Nephron progenitor cell (in vitro differentiated cells): Measurements from ENCODE around the gene FGD3.

Experiments
- DNase-seq: peaks from one replicate; pipeline ENCODE4 v3.0.0; 2021
- H3K27ac Mint-ChIP-seq: 2 replicates; pipeline ENCODE4 v1.8.0; 2021; ENCODE audit warnings: mild to moderate bottlenecking, moderate library complexity, mixed read lengths
- H3K27me3 Mint-ChIP-seq: 2 replicates; pipeline ENCODE4 v1.8.0; 2021; ENCODE audit warnings: mild to moderate bottlenecking, low read depth, mixed read lengths; ENCODE audit not compliant: poor library complexity
- H3K36me3 Mint-ChIP-seq: 2 replicates; pipeline ENCODE4 v1.8.0; 2021; ENCODE audit warnings: low read depth, mixed read lengths
- H3K4me1 Mint-ChIP-seq: 2 replicates; pipeline ENCODE4 v1.8.0; 2021; ENCODE audit warnings: mixed read lengths
- H3K4me3 Mint-ChIP-seq: 2 replicates; pipeline ENCODE4 v1.8.0; 2021; ENCODE audit warnings: mild to moderate bottlenecking, moderate library complexity, mixed read lengths
- H3K9me3 Mint-ChIP-seq: 2 replicates; pipeline ENCODE4 v1.8.0; 2021; ENCODE audit warnings: mild to moderate bottlenecking, moderate library complexity, mixed read lengths
- TF ChIP-seq, protein P1 (sequence below): fragments of 200-600 bp; sonication (generic); IDR thresholded peaks from 2 replicates; pipeline ENCODE4 v1.5.0; 2021; ENCODE audit warnings: antibody characterized with exemption

FGD3 gene

DNA sequence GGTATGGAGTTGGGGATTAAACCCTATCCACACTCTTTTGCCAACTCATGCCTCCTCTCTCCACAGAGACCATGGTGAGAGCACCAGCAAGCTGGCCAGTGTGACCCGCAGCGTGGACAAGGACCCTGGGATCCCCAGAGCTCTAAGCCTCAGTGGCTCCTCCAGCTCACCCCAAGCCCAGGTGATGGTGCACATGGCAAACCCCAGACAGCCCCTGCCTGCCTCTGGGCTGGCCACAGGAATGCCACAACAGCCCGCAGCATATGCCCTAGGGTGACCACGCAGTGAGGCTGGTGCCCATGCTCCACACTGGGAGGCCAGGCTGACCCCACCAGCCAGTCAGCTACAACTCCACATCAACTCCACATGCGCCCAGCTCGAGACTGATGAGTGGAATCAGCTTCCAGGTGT, 137.2 kb downstream of the FGD3 start:
- H3K27ac Mint-ChIP-seq, result no peak overlapping the region

DNA sequence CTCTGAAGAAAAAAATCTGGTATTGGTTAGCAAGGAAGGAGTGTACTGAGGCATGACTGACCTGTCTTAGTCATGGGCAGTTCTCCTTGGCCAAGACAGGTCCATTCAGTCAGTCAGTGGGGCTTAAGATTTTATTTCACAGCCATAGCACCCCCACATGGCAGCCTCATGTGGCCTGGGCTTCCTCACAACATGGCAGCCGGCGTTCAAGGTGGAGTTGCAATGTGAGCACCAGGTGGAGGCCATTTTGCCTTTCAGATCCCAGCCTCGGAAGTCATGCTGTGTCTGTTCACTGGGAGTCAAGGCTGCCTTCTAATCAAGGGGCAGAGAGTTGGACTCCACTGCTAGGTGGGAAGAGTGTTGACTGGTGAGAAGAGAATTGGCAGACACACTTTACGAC, 138.4 kb downstream of the FGD3 start:
- peaks cover 9% of the 10 kb centered on the region for H3K9me3 Mint-ChIP-seq
- no peak for DNase-seq
- H3K27ac Mint-ChIP-seq, result no peak overlapping the region
- H3K27me3 Mint-ChIP-seq, result no peaks in the 10 kb centered on the region
- H3K4me3 Mint-ChIP-seq, result no peak overlapping the region
- H3K36me3 Mint-ChIP-seq, result peaks cover 5% of the 10 kb centered on the region
- H3K4me1 Mint-ChIP-seq, result peaks cover 33% of the 10 kb centered on the region
- TF ChIP-seq, protein P1, sequence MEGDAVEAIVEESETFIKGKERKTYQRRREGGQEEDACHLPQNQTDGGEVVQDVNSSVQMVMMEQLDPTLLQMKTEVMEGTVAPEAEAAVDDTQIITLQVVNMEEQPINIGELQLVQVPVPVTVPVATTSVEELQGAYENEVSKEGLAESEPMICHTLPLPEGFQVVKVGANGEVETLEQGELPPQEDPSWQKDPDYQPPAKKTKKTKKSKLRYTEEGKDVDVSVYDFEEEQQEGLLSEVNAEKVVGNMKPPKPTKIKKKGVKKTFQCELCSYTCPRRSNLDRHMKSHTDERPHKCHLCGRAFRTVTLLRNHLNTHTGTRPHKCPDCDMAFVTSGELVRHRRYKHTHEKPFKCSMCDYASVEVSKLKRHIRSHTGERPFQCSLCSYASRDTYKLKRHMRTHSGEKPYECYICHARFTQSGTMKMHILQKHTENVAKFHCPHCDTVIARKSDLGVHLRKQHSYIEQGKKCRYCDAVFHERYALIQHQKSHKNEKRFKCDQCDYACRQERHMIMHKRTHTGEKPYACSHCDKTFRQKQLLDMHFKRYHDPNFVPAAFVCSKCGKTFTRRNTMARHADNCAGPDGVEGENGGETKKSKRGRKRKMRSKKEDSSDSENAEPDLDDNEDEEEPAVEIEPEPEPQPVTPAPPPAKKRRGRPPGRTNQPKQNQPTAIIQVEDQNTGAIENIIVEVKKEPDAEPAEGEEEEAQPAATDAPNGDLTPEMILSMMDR, result no peak

More for the DNA sequence above, 137.2 kb downstream of the FGD3 start:
- TF ChIP-seq, protein P1, result no peak
- no peak for DNase-seq
- H3K4me1 Mint-ChIP-seq, result peaks cover 26% of the 10 kb centered on the region
- H3K4me3 Mint-ChIP-seq, result no peak overlapping the region
- H3K27me3 Mint-ChIP-seq, result no peaks in the 10 kb centered on the region
- peaks cover 5% of the 10 kb centered on the region for H3K36me3 Mint-ChIP-seq
- H3K9me3 Mint-ChIP-seq, result peaks cover 9% of the 10 kb centered on the region
